ENCODE data around the gene RPS3A.
"Not testable (repeated sequence)": the region's sequence is repeated elsewhere in the genome, so short reads cannot be mapped to it uniquely, and the experiment has no call there.

RPS3A gene

GRCh38 chr4:151099229-151099975 lies at the start of gene RPS3A:
Gene RPS3A (plus strand): TSS chr4:151099628. CDS start chr4:151099653, 25 bp downstream.
- peak; percentile 94 for DNase-seq (ENCODE audit: low spot score)

GRCh38 chr4:151052785-151053184 lies 46.6 kb upstream of the RPS3A start:
- DNase-seq (ENCODE audit: low spot score), result no peak

GRCh38 chr4:151055539-151055938 lies 43.9 kb upstream of the RPS3A start:
- DNase-seq (ENCODE audit: low spot score), result no peak

GRCh38 chr4:151063143-151063542 lies 36.3 kb upstream of the RPS3A start:
- not testable (repeated sequence) for DNase-seq (ENCODE audit: low spot score)

- DNase-seq (ENCODE audit: low spot score), result no peak
Observed at GRCh38 chr4:151067316-151067970, 32.0 kb upstream of the RPS3A start.

GRCh38 chr4:151074416-151074916 lies 25.0 kb upstream of the RPS3A start:
- DNase-seq (ENCODE audit: low spot score), result no peak

GRCh38 chr4:151077978-151078377 lies 21.4 kb upstream of the RPS3A start:
- DNase-seq (ENCODE audit: low spot score), result not testable (repeated sequence)

- no peak for DNase-seq (ENCODE audit: low spot score)
Observed at GRCh38 chr4:151087467-151087866, 12.0 kb upstream of the RPS3A start.

GRCh38 chr4:151091047-151091446 lies 8.4 kb upstream of the RPS3A start:
- DNase-seq (ENCODE audit: low spot score), result no peak

GRCh38 chr4:151092488-151092887 lies 6.9 kb upstream of the RPS3A start:
- no peak for DNase-seq (ENCODE audit: low spot score)

GRCh38 chr4:151093203-151093602 lies 6.2 kb upstream of the RPS3A start:
- DNase-seq (ENCODE audit: low spot score), result no peak

- DNase-seq (ENCODE audit: low spot score), result no peak
Observed at GRCh38 chr4:151094290-151094751, 5.1 kb upstream of the RPS3A start.

GRCh38 chr4:151095142-151095541 lies 4.3 kb upstream of the RPS3A start:
- DNase-seq (ENCODE audit: low spot score), result no peak

- no peak for DNase-seq (ENCODE audit: low spot score)
Observed at GRCh38 chr4:151097759-151098158, 1.7 kb upstream of the RPS3A start.

- DNase-seq (ENCODE audit: low spot score), result no peak
Observed at GRCh38 chr4:151098979-151099228, 524 bp upstream of the RPS3A start.

- DNase-seq (ENCODE audit: low spot score), result peak; percentile 52
Observed at GRCh38 chr4:151099976-151100417, 569 bp downstream of the RPS3A start.

GRCh38 chr4:151100531-151100930 lies 1.1 kb downstream of the RPS3A start:
- DNase-seq (ENCODE audit: low spot score), result no peak

- DNase-seq (ENCODE audit: low spot score), result no peak
Observed at GRCh38 chr4:151103758-151104157, 4.3 kb downstream of the RPS3A start.

GRCh38 chr4:151104621-151105020 lies 5.2 kb downstream of the RPS3A start:
- DNase-seq (ENCODE audit: low spot score), result no peak

- DNase-seq (ENCODE audit: low spot score), result no peak
Observed at GRCh38 chr4:151105454-151106032, 6.1 kb downstream of the RPS3A start.

GRCh38 chr4:151107063-151107462 lies 7.6 kb downstream of the RPS3A start:
- no peak for DNase-seq (ENCODE audit: low spot score)

- no peak for DNase-seq (ENCODE audit: low spot score)
Observed at GRCh38 chr4:151110236-151110635, 10.8 kb downstream of the RPS3A start.

GRCh38 chr4:151114338-151114737 lies 14.9 kb downstream of the RPS3A start:
- DNase-seq (ENCODE audit: low spot score), result no peak

Data from AG08395 (cell line).